HG02884 (cell line): ENCODE results near the gene MRPL20.
"Not testable (repeated sequence)": the region's sequence is repeated elsewhere in the genome, so short reads cannot be mapped to it uniquely, and the experiment has no call there.

Source experiments
- ATAC-seq: cut with Tn5 transposase; IDR thresholded peaks from one replicate; pipeline ENCODE4 v1.9.1; 2021; ENCODE audit warnings: mild to moderate bottlenecking, moderate library complexity; ENCODE audit not compliant: unreplicated experiment

Gene MRPL20

DNA sequence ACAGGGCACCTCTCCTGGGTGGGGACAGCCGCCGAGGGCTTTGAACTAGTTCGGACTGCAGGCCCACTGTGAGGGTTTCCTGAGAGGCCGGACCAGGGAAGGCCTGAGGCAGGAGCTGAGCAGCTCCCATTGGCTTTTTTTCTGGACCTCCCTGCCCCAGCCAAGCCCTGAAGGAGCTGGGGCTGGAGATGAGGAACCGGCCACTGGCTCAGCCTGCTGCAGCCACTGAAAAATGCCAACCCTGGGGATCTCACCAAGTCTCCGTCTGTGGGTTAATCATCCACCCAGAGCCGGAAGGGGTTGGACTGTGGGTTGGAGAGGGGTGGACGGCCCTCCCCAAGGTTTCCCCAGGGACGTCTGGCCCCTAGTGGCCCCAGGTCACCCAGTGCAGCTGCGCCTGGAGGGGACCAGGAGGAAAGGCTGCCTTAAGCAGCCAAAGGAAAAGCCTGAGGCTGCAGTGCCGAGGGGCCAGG lies 30.8 kb upstream of the MRPL20 start:
- ATAC-seq = no peak

DNA sequence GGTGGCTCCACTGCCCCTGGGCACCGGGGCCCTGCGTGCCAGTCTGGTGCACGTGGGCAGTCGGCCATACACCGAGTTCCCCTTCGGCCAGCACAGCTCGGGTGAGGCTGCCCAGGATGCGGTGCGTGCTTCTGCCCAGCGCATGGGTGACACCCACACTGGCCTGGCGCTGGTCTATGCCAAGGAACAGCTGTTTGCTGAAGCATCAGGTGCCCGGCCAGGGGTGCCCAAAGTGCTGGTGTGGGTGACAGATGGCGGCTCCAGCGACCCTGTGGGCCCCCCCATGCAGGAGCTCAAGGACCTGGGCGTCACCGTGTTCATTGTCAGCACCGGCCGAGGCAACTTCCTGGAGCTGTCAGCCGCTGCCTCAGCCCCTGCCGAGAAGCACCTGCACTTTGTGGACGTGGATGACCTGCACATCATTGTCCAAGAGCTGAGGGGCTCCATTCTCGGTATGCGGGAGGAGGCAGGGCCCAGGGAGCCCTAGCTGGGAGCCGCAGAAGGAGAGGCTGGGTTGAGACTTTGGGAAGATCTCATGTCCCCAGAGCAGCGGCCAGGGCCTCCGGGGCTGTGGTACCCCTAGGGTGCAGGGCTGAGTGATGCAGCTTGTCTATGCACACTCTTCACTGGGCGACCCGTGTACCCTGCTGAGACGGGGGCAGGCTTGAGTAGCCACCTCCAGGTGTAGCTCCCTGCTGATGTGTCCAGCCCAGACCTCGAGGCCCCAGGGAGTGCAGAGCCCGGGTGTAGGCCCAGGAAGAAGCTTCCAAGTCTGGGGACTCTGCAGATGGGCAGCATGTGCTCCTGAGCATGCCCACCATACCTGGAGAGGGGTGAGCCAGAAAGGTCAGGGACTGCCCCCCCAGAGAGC lies 30.2 kb upstream of the MRPL20 start:
- no peak for ATAC-seq

DNA sequence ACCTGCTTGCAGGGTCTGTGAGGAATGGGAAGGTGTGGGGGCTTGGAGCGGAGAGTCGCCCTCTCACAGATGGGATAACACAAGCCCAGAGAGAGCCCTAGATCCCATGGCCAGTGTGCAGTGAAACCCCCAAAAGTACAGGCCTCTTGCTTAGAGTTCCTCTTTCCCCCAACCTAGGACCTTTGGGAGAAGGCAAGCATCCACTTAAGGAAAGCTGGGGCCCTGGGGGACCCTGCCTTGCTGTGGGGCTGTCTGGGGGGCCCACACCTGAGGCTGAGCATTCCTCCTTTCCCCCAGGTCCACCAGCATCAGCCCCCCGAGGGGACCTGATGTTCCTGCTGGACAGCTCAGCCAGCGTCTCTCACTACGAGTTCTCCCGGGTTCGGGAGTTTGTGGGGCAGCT lies 29.5 kb upstream of the MRPL20 start:
- ATAC-seq = no peak

DNA sequence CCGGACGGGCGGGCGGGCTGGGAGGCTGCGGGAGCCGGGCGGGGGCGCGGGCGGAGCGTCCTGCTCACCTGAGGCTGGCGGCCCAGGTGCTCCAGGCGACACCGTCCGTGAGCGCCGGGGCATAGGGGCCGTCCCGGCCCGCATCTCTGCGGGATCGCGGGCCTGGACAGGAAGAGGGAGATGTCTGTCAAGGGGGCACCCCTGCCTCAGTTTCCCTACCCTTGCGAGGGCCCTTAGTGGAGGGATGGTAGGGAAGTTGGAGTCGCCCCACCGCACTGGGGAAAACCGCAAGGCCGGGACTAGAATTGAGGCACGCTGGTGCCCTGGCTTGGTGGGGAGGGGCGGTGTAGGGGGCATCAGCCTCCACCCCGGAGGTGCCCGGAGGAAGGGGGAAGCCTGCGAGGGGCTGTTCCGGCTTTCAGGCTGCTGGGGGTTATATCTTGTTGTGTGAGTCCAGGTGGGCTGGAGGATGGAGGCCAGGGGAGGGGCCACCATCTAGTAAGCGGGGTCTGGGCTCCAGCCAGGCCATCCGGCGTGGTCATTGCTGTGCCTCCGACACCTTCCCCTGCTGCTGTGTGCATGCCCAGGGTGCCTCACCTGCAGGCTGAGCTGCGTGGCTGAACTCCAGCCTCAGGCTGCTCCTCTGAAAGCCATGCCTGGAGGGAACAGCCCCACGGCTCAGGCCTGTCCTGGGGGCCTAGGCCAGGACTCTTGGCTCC lies 29.0 kb upstream of the MRPL20 start:
- no peak for ATAC-seq

DNA sequence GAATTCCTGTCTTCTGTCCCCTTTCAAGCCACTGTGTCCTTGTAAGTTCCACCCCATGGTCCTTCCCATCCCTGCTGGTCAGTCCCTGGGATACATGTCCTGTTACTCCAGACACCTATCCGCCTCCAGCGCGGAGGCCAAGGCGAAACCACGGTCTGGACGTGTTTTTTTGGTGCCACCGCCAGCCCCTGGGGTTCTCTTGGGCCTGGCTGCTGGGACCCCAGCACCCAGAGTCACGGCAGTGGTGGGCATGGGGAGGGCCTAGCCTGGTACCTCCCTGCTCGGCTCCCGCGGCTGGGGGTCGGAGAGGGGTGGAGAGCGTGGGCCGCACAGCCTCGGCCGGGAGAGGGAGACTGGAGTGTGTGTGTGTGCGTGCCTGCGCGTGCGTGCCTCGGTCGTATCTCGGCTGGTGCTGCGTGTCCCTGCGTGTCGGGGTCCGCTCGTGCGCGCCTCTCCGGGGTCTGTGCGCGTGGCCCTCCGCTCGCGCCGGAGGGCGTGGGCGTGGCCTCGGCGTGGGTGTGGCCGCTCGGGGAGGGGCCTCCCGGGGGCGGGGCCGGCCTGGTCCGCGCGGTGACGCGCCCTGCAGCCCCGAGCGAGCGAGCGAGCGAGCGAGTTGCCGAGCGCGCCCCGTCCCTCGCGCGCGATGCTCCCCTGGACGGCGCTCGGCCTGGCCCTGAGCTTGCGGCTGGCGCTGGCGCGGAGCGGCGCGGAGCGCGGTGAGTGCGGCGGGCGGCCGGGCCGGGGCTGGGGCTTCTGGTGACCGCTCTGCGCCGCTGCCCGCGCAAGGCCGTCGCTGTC lies 28.2 kb upstream of the MRPL20 start, which contains the start of gene VWA1:
Gene VWA1 (plus strand): TSS at position 585 of the 798 bp plus-strand sequence. CDS start 59 bp downstream, at position 644.
- no peak for ATAC-seq

DNA sequence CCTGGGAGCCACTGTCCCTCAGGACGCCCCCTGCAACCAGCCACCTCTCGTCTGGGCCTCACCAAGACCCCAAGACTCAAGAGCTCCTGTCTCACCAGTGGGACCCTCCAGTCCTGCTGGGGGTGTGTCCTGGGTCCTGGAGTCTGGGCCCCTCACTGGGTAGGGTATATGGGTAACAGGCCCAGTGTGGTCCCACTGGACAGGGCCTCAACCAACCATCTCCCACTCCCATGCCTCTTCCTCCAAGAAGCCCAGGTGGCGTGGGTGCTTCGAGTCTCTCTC lies 27.7 kb upstream of the MRPL20 start:
- no peak for ATAC-seq

DNA sequence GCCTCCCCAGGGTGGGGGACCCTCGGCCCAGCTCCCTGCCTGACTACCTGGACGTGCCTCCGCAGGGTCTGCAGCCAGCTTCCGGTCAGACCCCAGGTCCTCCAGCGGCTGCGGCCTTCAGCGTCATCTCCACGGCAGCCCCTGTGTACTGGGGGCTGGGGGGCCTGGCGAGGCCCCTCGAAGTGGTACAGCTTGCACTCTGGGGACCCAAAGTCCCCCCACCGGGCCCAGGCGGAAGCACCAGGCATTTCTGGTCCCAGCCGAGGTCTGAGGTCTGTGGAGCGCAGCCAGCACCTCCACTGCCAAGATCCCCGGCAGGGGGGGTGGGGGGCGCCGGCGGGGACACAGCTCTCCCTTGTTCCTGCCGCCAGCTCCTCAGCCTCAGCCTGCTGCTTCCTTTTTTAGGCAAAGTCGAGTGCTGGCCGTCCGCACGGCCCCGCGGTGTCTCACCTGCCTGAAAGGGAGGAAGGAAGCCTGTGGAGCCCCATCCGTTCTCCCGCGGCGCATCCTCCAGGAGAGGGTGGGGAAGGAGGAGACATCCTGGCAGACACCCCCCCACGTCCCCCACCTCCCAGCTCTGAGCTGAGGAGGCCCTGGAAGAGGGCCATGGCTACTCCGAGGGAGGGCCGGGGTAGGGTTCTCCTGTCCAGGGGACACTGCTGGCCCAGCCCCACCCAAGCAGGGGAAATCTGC lies 27.2 kb upstream of the MRPL20 start:
- no peak for ATAC-seq

DNA sequence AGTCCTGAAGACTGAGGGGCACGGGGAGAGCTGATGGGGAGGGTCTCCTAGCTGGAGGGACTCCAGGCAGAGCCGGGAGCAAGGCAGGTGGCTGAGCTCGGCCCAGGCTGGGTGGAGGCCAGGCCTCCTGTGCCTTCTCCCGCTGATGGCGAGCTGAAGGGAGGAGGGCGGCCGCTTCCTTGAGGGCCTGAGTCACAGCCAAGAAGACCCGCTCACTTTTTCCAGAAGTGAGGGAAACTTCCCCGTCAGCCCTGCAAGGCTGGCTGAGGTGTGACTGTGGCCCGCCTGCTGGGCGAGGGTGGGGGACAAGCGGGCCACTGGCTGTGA lies 26.7 kb upstream of the MRPL20 start:
- ATAC-seq = no peak

DNA sequence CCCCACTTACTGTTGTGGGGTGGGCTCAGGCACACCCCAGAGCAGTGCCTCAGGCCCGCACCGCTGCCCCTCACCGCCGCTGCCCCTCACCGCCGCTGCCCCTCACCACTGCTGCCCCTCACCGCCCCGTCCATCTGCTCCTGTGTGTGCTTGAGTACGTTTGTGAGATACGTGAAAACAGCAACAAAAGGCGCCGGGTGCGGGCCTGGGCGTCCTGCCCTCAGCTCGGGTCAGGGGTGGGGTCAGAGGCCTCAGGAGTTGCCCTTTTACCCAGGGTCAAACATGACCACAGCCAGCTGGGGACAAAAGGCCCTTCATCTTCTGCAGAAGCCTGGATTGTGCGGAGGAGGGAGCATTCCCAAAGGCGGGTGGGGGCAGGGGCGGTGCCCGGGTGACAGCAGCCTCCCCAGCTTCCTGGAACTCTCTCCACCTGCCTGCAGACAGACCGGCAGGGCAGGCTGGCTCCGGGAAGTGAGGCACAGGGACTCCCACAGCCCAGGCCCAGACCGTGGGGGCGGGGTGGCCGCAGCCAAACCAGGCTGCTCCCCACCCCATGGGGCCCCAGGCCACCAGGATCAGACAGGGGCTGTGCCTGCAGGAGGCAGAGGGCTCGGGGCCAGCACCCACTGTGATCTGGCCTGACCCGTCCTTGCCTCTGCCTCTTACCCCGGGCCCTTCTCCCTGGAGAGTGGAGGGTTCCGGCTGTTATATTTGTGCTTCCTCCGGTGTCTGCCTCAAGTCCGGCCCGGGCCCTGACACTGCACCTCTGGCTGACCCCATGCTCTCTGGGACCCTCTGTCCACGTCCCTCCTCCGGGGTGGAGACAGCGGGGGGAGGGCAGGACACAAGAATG lies 26.1 kb upstream of the MRPL20 start:
- no peak for ATAC-seq

DNA sequence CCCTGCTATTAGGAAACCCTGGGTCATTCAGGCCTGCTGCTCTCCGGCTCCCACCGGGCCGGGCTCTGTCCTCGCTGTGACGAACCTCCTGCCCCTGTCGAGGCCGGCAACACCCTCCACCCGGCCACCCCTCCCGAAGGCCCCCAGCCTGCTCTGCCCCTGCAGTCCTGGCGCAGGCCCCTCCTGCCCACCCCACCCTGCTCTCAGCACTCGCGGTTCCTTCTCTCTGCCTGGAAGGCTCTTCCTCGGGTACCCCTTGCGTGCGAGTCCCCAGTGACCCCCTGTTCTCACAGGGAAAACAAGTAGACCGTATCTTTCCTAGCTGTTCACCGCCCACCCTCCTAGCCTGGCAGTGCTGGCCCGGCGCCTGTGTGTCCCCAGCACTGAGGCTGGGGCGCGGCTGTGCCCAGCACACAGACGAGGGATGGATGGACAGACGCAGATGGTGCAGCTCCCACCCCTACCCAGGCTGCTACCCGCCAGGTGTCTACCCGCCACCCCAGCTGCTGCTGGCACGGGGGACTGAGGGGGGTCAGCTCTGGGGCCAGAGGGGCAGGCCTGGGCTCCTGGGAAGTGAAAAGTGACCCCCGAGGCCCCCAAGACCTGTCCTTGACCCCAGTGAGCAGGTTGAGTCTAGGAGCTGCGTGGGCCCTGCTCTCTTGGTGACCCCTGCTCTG lies 25.3 kb upstream of the MRPL20 start:
- no peak for ATAC-seq

DNA sequence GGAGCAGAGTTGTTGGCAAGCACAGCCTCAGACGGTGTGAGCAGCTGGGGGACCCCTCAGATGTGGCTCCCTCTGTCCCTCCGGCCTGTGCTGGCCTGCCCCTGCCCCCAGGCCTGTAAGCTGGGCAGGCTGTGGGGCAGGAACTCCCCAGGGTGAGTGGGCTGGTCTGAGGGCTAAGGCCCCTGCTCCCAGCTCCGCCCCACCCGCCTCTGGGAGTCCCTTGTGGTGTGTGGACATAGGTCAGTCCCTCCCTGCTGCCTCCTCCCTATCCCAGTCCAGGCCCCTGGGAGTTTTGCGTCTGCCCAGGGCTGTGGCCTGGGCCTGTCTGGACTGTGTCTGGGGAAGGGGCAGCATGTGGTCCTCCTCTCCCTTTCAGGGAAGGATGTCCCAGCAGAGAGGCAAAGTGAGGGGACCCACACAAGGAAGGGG lies 24.8 kb upstream of the MRPL20 start:
- ATAC-seq = no peak

DNA sequence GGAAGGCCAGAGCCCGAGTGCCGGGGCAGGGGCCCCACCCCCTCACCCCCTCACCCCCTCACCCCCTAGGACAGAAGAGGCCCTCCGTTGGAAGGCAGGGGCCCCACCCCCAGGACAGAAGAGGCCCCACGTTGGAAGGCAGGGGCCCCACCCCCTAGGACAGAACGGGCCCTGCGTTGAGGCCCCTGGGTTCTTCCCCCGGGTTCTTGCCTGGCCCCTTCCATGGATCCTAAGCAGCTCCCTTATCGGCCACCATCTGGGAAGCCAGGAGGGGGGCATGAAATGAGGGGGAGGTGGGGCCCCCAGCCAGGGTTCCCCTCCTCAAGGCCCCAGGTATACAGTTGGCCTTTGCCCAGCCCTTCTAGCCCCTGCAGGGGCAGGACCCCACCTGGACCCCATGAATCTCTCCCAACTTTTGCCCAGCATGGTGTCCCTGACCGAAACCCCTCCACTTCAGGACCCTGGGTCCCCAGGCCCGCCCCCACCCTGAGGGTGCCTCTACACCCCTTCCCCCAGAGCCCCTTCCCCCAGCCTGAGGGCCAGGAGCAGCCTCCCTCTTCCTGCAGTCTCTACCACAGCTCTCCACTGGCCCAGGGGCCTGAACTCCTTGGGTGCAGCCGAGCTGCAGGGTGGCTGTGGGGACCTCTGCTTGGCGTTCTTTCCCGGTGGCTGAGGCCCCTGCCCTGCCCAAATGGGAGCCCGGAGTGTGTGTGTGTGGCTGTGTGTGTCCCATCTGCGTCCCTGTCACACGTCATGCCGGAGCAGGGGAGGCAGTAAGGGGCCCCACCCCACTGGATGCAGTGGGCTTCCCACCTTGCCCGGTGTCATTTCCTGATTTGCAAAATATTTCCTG lies 24.1 kb upstream of the MRPL20 start:
- ATAC-seq = no peak

DNA sequence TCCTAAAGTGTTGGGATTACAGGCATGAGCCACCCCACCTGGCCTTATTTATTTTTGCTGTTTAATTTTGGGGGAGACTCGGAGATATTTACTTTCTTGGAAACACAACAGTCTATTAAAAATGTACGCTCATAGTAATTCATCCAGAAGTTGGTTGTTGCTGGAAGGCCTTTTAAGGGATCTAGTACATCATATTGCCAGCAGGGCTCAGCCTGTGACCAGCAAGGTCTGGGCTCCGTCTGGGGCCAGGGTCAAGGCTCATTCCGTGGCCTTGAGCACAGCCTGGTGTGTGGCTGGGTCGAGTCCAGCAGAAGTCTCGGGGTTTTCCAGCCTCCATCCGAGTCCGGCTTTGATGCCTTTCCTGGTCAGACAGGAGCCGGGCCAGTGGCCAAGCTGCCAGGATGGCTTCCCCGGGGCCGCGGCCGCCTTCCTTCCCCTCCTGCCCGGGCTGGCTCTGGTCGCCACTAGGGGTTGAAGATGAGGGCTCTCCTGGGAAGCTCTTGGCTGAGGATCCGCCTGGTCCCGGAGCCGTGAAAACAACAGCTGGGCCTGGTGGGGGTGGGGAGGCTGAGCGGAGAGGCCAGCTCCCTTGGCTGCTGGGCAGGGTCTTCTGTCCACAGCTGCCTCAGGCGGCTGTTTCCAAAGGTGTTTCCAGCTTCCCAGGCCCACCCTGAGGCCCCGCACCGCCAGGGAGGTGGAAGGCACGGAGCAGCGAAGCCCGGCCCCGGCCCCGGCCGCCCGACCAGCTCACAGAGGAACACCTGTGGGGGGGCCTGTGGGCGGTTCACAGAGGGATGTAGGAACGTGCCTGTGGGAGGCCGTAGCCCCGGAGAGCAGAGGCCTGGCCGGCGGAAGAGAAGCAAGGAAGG lies 23.3 kb upstream of the MRPL20 start:
- no peak for ATAC-seq

DNA sequence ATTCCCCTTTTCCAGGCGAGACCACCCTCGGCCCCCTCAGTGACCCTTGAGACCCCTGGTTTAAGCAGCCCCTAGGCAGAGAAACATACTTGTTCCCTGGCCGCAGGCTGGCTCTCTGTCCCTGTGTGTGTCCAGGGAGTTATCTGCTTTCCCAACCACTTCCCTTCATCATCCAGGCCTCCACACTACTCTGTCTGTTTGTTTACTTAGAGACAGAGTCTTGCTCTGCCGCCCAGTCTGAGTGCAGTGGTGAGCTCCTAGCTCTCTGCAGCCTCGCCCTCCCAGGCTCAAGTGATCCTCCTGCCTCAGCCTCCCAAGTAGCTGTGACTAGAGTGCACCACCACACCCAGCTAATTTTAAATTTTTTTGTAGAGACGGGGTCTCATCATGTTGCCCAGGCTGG lies 22.6 kb upstream of the MRPL20 start:
- no peak for ATAC-seq

DNA sequence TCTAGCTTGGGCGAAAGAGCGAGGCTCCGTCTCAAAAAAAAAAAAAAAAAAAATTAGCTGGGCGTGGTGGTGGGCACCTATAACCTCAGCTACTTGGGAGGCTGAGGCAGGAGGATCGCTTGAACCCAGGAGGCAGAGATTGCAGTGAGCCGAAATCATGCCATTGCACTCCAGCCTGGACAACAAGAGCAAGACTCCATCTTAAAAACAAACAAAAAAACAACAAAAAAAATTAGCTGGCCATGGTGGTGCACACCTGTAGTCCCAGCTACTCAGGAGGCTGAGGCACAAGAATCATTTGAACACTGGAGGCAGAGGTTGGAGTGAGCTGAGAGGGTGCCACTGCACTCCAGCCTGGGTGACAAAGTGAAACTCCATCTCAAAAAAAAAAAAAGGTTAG lies 21.9 kb upstream of the MRPL20 start:
- not testable (repeated sequence) for ATAC-seq

DNA sequence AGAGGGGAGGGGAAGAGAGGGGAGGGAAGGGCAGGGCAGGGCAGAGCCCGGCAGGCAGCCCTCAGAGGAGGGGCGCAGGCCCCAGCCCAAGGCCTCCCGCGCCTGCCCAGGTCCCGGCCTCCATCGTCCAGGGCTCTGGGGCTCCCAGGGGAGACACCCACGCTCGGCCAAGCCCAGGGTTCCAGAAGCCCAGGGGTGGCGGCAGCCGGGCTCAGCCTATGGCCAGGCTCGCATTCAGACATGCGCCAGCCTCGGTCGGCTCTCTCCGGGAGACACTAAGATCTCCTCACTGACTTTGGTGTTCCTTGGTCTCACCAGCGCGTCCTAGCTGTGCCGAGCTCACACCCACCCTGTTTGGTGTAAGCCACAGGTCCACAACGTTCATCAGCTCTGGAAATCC lies 21.1 kb upstream of the MRPL20 start:
- ATAC-seq = no peak

DNA sequence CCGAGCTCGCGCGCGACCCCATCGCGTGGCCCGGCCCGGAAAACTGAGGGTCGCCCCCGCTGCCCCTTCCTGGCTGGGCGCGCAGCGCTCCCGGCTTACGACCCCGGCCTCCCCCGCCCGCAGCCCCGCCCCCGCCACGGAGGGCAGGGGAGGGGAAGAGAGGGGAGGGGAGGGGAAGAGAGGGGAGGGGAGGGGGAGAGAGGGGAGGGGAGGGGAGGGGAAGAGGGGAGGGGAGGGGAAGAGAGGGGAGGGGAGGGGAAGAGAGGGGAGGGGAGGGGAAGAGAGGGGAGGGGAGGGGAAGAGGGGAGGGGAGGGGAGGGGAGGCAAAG lies 20.7 kb upstream of the MRPL20 start:
- ATAC-seq = no peak
